ENCODE measurements around the gene ZNF574. TPM values are rescaled to one million over a fixed set of nuclear protein-coding genes. Genes with fewer than 3 reads are reported as not detected.
A peak's percentile ranks its signal among the peaks of the same experiment; 100 is the strongest.

Gene ZNF574
- total RNA-seq, 2 donors from 2014 or later = 12.1 to 12.5 TPM

- H3K9me3 Mint-ChIP-seq = no peaks in the 10 kb centered on the region
- peaks cover 94% of the 10 kb centered on the region for H3K36me3 Mint-ChIP-seq (ENCODE audit: low read depth)
- peaks cover 33% of the 10 kb centered on the region for H3K4me1 Mint-ChIP-seq
- H3K27me3 Mint-ChIP-seq = no peaks in the 10 kb centered on the region
- no peak overlapping the region for H3K4me3 Mint-ChIP-seq
- no peak overlapping the region for H3K27ac Mint-ChIP-seq
- ATAC-seq (replicated peaks) = no peak
Observed at GRCh38 chr19:42114412-42114811, 38.4 kb downstream of the ZNF574 start.

GRCh38 chr19:42115219-42115618 is 39.3 kb downstream of the ZNF574 start:
- Mint-ChIP-seq H3K4me3 (no peak overlapping the region), H3K27me3 (no peaks in the 10 kb centered on the region), H3K4me1 (peaks cover 33% of the 10 kb centered on the region), H3K27ac (peak overlapping the region; percentile 69), H3K36me3 (ENCODE audit: low read depth) (peaks cover 98% of the 10 kb centered on the region), H3K9me3 (no peaks in the 10 kb centered on the region)
- no peak for ATAC-seq (replicated peaks)

DNA sequence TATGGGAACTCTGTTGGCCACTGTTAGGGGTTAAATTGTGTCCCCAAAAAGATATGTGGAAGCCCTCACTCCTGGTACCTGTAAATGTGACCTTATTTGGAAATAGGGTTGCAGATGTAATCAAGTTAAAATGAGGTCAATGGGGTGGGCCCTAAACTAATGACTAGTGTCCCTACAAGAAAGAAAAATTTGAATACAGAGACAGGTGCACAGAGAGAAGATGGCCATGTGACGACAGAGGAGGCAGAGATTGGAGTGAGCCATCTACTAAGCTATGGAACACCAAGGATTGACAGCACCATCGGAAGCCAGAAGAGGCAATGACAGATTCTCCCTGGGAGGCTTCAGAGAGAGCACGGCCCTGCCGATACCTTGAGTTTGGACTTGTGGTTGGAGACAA is 39.7 kb downstream of the ZNF574 start:
- Mint-ChIP-seq H3K36me3 (ENCODE audit: low read depth) (peaks cover 98% of the 10 kb centered on the region), H3K9me3 (no peaks in the 10 kb centered on the region), H3K4me1 (peaks cover 33% of the 10 kb centered on the region), H3K27me3 (no peaks in the 10 kb centered on the region), H3K4me3 (no peak overlapping the region), H3K27ac (peak overlapping the region; percentile 69)
- no peak for ATAC-seq (replicated peaks)

DNA sequence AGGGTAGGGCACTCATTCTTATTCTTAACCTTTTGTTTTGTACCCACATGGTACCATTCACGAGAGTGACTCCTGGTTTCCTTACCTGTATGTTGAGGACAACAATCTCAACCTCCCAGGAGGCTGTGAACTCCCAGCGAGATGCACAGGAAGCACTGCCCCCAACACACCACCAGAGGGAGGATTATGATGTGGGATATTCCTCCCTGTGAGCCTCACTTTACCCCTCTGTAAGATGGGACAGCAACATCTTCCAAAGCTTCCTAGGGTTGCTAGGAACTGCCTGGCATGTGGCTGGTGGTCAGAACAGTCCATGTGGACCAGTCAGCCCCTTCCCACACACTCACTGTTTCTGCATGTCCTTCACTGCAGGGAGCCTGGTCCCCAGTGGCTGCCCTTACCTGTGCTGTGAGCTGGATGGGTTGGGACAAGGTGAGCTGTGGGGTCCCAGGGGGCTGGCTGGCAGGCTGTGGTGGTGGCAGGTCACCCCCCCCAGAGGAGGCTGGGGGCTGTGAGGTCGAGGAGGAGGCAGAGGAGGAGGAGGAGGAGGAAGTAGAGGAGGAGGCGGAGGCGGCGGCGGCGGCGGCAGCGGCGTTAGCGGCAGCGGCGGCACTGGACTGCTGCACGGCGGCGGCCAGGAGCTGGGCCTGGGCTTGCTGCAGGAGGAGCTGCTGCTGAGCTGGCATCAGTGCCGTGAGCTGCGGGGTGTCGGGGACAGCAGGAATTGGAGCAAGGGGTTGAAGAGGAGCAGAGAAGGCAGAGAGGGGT is 40.5 kb downstream of the ZNF574 start:
- no peak for ATAC-seq (replicated peaks)
- Mint-ChIP-seq H3K36me3 (ENCODE audit: low read depth) (peaks cover 98% of the 10 kb centered on the region), H3K27me3 (no peaks in the 10 kb centered on the region), H3K4me3 (no peak overlapping the region), H3K9me3 (no peaks in the 10 kb centered on the region), H3K27ac (peak overlapping the region; percentile 69), H3K4me1 (peaks cover 29% of the 10 kb centered on the region)

DNA sequence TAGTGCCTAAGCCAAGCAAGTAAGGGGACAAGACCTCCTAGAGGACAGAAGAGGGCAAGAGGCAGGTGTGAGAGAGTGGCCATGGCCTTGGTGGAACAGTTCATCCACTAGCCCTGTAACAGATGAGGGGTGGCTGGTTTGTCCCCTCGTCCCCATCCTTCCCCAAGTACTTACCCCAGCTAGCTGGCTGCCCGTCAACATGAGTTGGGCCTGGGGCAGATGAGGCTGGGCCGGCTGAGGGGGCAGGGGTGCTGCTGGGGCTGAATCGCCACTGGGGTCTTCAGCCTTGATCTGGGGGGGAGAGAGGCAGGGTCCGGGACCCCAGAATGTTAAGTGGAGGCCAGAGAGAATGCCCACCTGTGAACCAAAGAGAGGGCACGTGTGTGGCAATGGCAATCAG is 41.1 kb downstream of the ZNF574 start:
- Mint-ChIP-seq H3K4me3 (no peak overlapping the region), H3K4me1 (peaks cover 26% of the 10 kb centered on the region), H3K36me3 (ENCODE audit: low read depth) (peaks cover 98% of the 10 kb centered on the region), H3K9me3 (no peaks in the 10 kb centered on the region), H3K27ac (peak overlapping the region; percentile 36), H3K27me3 (no peaks in the 10 kb centered on the region)
- no peak for ATAC-seq (replicated peaks)

- peak overlapping the region; percentile 83 for H3K4me3 Mint-ChIP-seq
- H3K9me3 Mint-ChIP-seq = no peaks in the 10 kb centered on the region
- ATAC-seq (replicated peaks) = no peak
- H3K4me1 Mint-ChIP-seq = peaks cover 35% of the 10 kb centered on the region
- peaks cover 95% of the 10 kb centered on the region for H3K36me3 Mint-ChIP-seq (ENCODE audit: low read depth)
- H3K27me3 Mint-ChIP-seq = no peaks in the 10 kb centered on the region
- peak overlapping the region; percentile 90 for H3K27ac Mint-ChIP-seq
Observed at GRCh38 chr19:42120276-42120980, 44.5 kb downstream of the ZNF574 start.

DNA sequence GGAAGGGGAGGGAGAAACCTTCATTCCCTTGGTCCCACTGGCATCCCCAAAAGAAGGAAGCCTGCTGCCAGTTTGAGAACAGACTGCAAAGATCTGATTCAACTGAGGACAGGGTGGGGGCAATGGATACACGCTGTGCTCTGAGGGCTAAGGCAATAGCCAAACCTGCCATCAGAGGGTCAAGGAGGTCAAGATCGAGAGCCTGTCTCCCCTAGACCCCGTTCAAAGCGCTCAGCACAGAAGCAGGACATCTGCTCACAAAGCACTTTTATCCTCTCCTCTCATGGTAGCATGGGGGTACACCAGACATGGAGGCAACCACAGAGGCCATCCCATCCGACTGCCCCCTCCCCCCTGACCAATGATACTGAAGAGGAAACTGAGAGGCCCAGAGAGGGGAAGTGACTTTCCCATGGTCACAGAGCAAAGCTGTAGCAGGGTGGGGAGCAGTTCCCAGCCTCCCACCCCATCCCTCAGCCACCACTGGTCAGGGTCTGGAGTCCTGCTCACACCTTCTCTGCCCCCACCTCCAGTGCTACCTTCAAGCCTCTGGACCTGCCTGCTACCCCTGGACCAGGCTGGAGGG is 45.2 kb downstream of the ZNF574 start:
- H3K27ac Mint-ChIP-seq = peak overlapping the region; percentile 90
- H3K36me3 Mint-ChIP-seq (ENCODE audit: low read depth) = peaks cover 88% of the 10 kb centered on the region
- H3K4me3 Mint-ChIP-seq = peak overlapping the region; percentile 83
- H3K9me3 Mint-ChIP-seq = no peaks in the 10 kb centered on the region
- H3K27me3 Mint-ChIP-seq = no peaks in the 10 kb centered on the region
- ATAC-seq (replicated peaks) = peak; percentile 8
- H3K4me1 Mint-ChIP-seq = peaks cover 34% of the 10 kb centered on the region

- peaks cover 82% of the 10 kb centered on the region for H3K36me3 Mint-ChIP-seq (ENCODE audit: low read depth)
- no peaks in the 10 kb centered on the region for H3K9me3 Mint-ChIP-seq
- peak overlapping the region; percentile 90 for H3K27ac Mint-ChIP-seq
- ATAC-seq (replicated peaks) = peak; percentile 81
- H3K4me3 Mint-ChIP-seq = peak overlapping the region; percentile 83
- H3K27me3 Mint-ChIP-seq = no peaks in the 10 kb centered on the region
- peaks cover 34% of the 10 kb centered on the region for H3K4me1 Mint-ChIP-seq
Observed at GRCh38 chr19:42121656-42122069, 45.7 kb downstream of the ZNF574 start.

DNA sequence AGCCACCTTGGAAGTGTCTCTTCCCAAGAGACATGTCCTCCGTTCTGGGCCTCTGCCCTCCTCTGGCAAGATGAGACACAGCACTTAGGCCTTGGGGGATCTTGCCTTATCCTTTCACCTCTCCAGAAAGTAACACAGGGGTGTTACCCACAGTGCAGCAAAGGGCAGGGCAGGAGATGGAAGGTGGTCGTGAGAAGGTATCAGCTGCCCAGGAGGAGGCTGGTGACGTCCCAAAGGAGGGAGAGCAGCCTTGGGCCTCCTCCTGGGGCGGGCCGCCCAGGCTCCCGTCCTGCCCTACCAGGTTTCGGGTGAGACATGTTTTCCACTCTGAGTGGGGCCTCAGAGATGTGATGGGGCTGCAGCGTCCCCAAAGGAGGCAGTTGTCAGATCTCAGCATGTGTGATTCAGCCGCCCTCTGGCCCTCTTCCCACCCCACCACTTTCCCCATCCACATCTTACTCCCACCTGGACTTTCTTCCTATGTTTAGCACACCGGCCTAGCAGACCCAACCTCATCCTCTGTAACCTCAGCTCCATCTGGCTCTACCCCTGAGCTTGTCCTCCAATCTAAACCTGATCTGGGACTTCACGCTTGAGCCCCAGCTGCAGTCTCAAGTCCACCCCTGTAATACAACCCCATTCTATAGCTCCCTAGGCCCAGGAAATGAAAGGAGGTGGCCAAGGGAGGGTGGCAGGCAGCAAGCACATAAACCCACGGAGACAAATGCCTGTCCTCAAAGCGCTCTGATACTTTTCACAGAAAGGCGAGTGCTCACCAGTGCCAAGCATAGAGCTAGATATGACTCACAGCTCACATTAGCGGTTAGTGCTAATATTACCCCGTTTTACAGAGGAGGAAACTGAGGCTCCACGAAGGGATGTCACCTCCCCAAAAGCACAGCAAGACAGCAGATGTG is 47.0 kb downstream of the ZNF574 start:
- peak; percentile 84 for ATAC-seq (replicated peaks)
- Mint-ChIP-seq H3K9me3 (no peaks in the 10 kb centered on the region), H3K4me3 (peak overlapping the region; percentile 83), H3K36me3 (ENCODE audit: low read depth) (peaks cover 77% of the 10 kb centered on the region), H3K27me3 (no peaks in the 10 kb centered on the region), H3K27ac (peak overlapping the region; percentile 90), H3K4me1 (peaks cover 40% of the 10 kb centered on the region)

GRCh38 chr19:42123765-42124164 is 47.8 kb downstream of the ZNF574 start:
- peaks cover 76% of the 10 kb centered on the region for H3K36me3 Mint-ChIP-seq (ENCODE audit: low read depth)
- peaks cover 41% of the 10 kb centered on the region for H3K4me1 Mint-ChIP-seq
- ATAC-seq (replicated peaks) = no peak
- no peaks in the 10 kb centered on the region for H3K9me3 Mint-ChIP-seq
- no peaks in the 10 kb centered on the region for H3K27me3 Mint-ChIP-seq
- H3K4me3 Mint-ChIP-seq = peak overlapping the region; percentile 83
- H3K27ac Mint-ChIP-seq = peak overlapping the region; percentile 90

- no peak for ATAC-seq (replicated peaks)
- Mint-ChIP-seq H3K27ac (peak overlapping the region; percentile 40), H3K27me3 (no peaks in the 10 kb centered on the region), H3K4me3 (peak overlapping the region; percentile 83), H3K9me3 (no peaks in the 10 kb centered on the region), H3K36me3 (ENCODE audit: low read depth) (peaks cover 75% of the 10 kb centered on the region), H3K4me1 (peaks cover 41% of the 10 kb centered on the region)
Observed at GRCh38 chr19:42124386-42124901, 48.5 kb downstream of the ZNF574 start.

DNA sequence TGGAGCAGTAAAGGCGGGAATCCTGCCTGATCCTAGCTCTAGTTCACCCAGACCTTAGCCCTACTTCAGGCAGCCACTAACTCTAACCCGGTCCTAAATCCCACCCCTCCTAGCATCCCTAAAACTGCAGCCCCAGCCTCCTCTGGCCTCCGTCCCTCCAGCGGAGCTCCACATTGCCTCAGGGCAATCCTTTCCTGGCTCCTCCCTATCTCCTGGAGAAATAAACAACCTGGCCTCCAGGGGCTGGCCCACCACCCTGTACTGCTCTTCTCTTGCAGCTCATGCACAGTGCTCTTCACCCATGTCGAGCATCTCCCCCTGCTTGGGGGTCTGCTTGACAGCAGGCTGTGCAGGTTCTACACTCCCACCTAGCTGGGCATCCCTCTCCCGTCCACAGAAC is 49.6 kb downstream of the ZNF574 start:
- Mint-ChIP-seq H3K9me3 (no peaks in the 10 kb centered on the region), H3K27me3 (no peaks in the 10 kb centered on the region), H3K36me3 (ENCODE audit: low read depth) (peaks cover 75% of the 10 kb centered on the region), H3K27ac (peak overlapping the region; percentile 64), H3K4me1 (peaks cover 50% of the 10 kb centered on the region), H3K4me3 (peak overlapping the region; percentile 31)
- ATAC-seq (replicated peaks) = no peak

GRCh38 chr19:42126574-42126973 is 50.6 kb downstream of the ZNF574 start:
- Mint-ChIP-seq H3K9me3 (no peaks in the 10 kb centered on the region), H3K27me3 (no peaks in the 10 kb centered on the region), H3K36me3 (ENCODE audit: low read depth) (peaks cover 75% of the 10 kb centered on the region), H3K4me3 (no peak overlapping the region), H3K4me1 (peaks cover 55% of the 10 kb centered on the region), H3K27ac (peak overlapping the region; percentile 64)
- ATAC-seq (replicated peaks) = no peak

Data from activated T-helper 17 cell treated with anti-CD3 and anti-CD28 coated beads, Interleukin-2, amount 50 U/mL, for 72 hours (primary cell).